ENCODE data around the gene LENEP. TPM values are rescaled to one million over a fixed set of nuclear protein-coding genes. Genes with fewer than 3 reads are reported as not detected.

The LENEP gene
- total RNA-seq, 1 experiment from 2014 or later: 2.8 TPM

- Histone ChIP-seq H3K9ac (ENCODE audit: extremely low read depth, insufficient read length, low read length) (no peak overlapping the region), H3K4me1 (ENCODE audit: insufficient read depth, low read length) (no peaks in the 10 kb centered on the region), H3K56ac (ENCODE audit: insufficient read length, low read depth, low read length) (no peak overlapping the region), H4K5ac (ENCODE audit: insufficient read length, low read depth, low read length) (no peak overlapping the region), H2BK5ac (ENCODE audit: insufficient read length, low read length) (no peak overlapping the region), H2BK120ac (ENCODE audit: low read depth, low read length, poor library complexity, severe bottlenecking) (no peak overlapping the region), H2BK12ac (ENCODE audit: insufficient read length, low read depth, low read length) (no peak overlapping the region), H2BK15ac (ENCODE audit: low read depth, low read length) (no peak overlapping the region), H3K79me2 (ENCODE audit: insufficient read depth, low read length) (peaks cover 9% of the 10 kb centered on the region; the same call in 1 of the 2 replicates), H3K23ac (ENCODE audit: insufficient read length, low read depth, low read length) (no peak overlapping the region), H3K9me3 (ENCODE audit: control insufficient read depth, low read depth, low read length) (no peaks in the 10 kb centered on the region), H3K14ac (ENCODE audit: insufficient read depth, low read length) (no peak overlapping the region), H3K79me1 (ENCODE audit: insufficient read depth, low read depth, low read length, poor library complexity, severe bottlenecking) (peaks cover 2% of the 10 kb centered on the region), H3K4ac (ENCODE audit: low read depth, low read length) (no peak overlapping the region), H2BK20ac (ENCODE audit: low read depth, low read length, poor library complexity, severe bottlenecking) (no peak overlapping the region), H4K91ac (ENCODE audit: insufficient read length, low read depth, low read length) (no peak overlapping the region), H4K8ac (replicated peaks; ENCODE audit: insufficient read length, low read depth, low read length) (no peak overlapping the region), H3K27me3 (ENCODE audit: insufficient read depth, low read length) (no peaks in the 10 kb centered on the region), H3K4me2 (ENCODE audit: insufficient read depth, insufficient read length, low read length) (no peak overlapping the region), H2AK5ac (ENCODE audit: insufficient read length, low read length) (no peak overlapping the region), H3K23me2 (ENCODE audit: insufficient read length, low read depth, low read length, poor library complexity, severe bottlenecking) (peaks cover 8% of the 10 kb centered on the region), H3T11ph (ENCODE audit: low read length) (no peak overlapping the region), H3K27ac (ENCODE audit: insufficient read length, low read depth, low read length) (no peak overlapping the region), H4K20me1 (ENCODE audit: control insufficient read depth, insufficient read depth, insufficient read length) (no peaks in the 10 kb centered on the region), H2AFZ (ENCODE audit: low read length) (no peak overlapping the region), H3K18ac (ENCODE audit: insufficient read length, low read depth, low read length) (no peak overlapping the region)
- peaks cover 8 to 12% of the 10 kb centered on the region in 2 experiments; a peak in 3 of 4 replicates for H3K4me1 Mint-ChIP-seq
- TF ChIP-seq, protein P1, sequence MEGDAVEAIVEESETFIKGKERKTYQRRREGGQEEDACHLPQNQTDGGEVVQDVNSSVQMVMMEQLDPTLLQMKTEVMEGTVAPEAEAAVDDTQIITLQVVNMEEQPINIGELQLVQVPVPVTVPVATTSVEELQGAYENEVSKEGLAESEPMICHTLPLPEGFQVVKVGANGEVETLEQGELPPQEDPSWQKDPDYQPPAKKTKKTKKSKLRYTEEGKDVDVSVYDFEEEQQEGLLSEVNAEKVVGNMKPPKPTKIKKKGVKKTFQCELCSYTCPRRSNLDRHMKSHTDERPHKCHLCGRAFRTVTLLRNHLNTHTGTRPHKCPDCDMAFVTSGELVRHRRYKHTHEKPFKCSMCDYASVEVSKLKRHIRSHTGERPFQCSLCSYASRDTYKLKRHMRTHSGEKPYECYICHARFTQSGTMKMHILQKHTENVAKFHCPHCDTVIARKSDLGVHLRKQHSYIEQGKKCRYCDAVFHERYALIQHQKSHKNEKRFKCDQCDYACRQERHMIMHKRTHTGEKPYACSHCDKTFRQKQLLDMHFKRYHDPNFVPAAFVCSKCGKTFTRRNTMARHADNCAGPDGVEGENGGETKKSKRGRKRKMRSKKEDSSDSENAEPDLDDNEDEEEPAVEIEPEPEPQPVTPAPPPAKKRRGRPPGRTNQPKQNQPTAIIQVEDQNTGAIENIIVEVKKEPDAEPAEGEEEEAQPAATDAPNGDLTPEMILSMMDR (conservative IDR thresholded peaks at IDR 0.05): no peak
- no peaks in the 10 kb centered on the region for H3K27me3 Mint-ChIP-seq (ENCODE audit: low read depth)
- H3K9me3 Mint-ChIP-seq: no peaks in the 10 kb centered on the region
- no CpG with 5 or more reads among the region's 6 CpGs for WGBS (ENCODE audit: extremely low coverage, insufficient read length, low lambda C conversion rate)
- H3K4me3 Mint-ChIP-seq: 0 out of 5 replicates have a peak overlapping the region, but pooled peaks of 1 of the 2 experiments have one; percentile 42
- H3K27ac Mint-ChIP-seq: no peak overlapping the region
- peaks cover 36 to 61% (median 47%) of the 10 kb centered on the region in 3 experiments for H3K36me3 Mint-ChIP-seq (ENCODE audit: insufficient read depth in 1 of 3, low read depth in 3 of 3)
- DNase-seq: no peak
Measured at GRCh38 chr1:154987326-154987725, 6.1 kb upstream of the LENEP start.
